ENCODE results near the gene USP37.
"Not testable (repeated sequence)": the region's sequence is repeated elsewhere in the genome, so short reads cannot be mapped to it uniquely, and the experiment has no call there.

USP37 gene

DNA sequence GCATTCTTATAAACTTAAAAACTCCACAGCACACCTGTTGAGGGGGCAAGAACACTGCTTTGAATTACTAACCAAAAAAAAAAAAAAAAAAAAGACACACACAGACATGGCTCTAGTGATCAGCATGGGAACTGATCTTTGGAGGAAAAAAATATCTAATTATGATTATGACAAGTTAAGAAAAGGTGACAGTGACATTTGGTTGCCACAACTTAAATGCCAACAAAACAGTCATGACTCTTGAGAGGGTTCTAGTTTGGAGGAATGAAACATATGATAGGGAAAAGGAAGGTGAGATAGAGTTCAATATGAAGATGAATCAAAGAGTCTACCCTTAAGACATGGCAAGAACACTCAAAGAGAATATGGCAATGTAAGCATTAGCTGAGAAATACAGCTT lies 20.6 kb downstream of the USP37 start:
- no peak for DNase-seq

DNA sequence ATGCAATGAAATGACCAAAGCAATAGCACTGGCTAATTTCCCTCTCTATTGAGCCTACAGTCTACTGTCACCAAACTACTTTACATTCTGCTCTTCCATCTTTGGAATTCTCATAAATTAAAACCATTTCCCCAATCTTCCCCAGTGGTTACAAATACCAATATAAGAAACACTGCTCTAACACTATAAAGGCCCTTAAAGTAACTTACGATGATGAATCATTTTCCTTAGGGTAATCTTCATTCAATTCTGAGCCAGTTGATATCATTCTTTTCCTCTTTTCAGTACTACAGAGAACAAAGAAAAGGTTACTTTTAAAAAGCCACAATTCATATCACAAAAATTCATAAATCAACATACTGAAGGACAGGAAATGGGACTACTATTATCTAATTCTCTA lies 22.1 kb downstream of the USP37 start:
- DNase-seq, result no peak

DNA sequence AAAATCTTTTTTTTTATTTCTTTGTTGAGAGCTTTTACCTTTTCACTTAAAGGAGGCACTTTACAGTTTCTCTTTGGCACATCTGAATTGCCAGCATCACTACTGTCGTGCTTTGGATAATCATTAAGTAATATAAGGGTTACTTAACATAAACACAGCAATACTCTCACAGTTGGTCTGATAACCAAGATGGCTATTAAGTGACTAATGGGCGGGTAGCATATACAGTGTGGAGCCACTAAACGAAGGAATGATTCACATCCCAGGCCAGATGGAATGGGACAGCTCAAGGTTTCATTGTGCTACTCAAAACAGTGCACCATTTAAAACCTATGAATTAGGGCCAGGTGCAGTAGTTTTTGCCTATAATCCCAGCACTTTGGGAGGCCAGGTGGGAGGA lies 28.1 kb downstream of the USP37 start:
- no peak for DNase-seq

DNA sequence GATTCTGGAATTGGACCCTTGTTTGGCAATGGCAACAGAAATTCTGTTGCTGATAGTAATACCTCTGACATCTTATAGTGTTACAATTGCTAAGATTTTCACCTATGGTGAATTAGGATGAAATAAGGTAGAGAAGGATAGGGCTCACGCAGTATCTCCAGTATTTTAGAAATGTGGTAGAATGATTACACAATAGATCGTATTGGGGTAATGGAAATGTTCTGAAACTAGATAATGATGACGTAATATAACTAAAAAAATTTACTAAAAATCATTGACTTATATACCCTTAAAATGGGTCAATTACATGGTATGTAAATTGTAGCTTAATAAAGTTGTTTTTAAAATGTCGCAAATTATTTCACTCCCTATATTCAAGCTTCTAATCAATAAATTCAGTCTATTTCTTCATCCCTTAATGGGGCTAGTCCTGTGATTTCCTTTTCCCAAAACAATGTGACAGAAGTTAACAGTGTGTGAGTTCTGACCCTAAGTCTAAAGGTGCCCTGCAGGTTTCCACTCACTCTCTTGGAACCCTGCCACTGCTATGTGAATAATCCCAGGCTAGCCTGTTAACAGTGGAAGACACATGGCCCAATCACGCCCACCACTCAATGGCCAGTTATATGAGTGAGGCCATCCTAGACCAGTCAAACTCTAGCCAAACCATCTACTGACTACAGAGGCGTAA lies 31.2 kb downstream of the USP37 start:
- DNase-seq, result no peak

DNA sequence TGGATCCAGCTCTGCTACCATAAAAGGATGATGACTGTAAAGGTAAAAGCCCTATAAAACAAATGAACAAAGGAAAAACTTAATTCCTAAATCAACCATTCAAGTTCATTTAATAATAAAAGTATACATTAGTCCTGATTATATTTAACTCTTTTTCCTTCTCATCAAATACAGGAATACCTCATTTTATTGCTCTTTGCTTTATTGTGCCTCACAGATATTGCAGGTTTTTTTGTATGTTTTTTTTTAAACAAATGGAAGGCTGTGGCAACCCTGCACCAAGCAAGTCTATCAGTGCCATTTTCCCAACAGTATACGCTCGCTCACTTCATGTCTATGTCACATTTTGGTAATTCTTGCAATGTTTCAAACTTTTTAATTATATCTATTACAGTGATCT lies 38.2 kb downstream of the USP37 start:
- DNase-seq, result no peak

DNA sequence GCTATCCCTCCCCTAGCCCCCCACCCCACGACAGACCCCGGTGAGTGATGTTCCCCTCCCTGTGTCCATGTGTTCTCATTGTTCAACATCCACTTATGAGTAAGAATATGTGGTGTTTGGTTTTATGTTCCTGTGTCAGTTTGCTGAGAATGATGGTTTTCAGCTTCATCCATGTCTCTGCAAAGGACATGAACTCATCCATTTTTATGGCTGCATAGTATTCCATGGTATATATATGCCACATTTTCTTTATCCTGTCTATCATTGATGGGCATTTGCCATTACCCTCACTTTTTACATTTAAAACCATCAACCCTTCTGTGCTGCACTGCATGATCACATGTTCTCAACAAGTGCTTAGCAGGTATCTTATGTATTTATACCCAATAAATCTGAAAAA lies 39.7 kb downstream of the USP37 start:
- DNase-seq, result not testable (repeated sequence)

DNA sequence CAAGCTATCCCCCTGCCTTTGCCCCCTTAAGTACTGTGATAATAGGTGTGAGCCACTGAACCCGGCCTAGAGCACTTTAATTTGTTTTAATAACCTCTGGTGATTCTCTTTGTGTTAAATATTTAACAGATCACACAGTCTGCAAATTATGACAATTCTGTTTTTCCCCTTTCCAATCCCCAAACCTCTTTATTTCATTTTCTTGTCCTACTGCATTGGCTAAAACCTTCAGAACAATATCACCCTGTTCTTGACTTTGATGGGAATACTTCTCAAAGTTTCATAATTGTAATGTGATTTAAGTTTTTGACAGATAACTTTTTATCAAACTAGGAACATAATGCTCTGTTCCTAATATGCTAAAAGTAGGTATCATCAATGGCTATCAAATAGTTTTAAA lies 44.5 kb downstream of the USP37 start:
- no peak for DNase-seq

DNA sequence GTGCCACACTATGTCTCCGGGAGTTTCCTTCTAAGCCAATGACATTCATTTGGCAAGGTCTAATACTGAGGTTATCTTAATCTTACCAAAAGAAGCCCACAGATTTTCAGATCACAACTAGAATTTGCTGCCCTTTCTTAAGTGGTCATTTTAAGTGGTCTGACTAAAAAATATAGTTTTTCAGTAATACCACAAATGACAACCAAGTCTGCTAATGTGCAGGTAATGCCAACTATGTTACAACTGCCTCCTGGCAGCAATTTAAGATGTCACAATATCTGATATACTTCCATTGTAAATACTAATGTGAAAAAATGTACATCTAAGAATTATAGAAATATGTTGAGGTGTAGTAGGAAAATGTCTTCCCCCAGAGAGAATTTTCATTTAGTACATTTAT lies 49.3 kb downstream of the USP37 start:
- DNase-seq, result no peak

DNA sequence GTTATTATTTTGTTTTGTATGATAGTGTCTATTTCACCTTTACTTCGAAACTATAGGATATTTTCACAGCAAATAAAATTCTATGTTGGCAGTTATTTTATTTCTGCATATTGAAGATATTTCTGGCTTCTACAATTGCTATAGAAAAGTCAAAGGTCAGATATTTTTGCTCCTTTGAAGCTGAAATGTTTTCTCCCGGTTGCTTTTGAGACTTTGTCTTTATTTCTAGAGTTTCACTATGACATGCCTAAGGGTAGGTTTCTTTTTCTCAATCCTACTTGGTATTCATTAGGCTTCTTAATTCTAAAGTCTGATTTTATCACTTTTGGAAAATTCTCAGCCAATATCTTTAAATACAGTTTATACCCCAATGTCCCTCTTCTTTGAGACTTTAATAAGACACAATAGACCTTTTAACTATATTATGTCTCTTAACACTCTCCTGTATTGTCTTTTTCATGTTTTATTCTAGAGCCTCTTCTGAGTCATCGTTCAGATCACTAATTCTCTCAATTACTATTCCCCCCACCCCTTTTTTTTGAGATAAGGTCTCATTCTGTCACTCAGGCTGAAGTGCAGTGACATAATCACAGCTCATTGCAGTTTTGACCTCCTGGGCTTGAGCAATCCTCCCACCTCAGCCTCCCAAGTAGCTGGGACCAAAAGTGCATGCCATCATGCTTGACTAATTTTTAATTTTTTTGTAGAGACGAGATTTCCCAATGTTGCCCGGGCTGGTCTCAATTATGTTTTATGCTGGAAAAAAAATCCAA lies 50.5 kb downstream of the USP37 start:
- no peak for DNase-seq

DNA sequence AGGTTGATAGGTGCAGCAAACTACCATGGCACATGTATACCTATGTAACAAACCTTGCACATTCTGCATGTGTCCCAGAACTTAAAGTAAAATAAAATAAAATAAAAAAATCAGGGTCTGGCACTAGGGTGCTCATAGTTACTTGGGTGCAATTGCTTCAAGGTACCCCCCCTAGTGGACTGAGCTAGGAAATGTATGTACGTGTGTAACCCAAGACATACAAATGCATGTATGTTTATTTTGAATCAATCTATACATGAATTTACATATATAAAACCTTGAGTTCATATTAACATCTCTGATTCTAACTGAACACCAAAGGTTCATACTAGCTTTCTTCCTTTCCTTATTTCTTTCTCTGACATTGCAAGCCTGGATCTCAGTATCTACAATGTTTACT lies 51.5 kb downstream of the USP37 start:
- DNase-seq, result no peak

DNA sequence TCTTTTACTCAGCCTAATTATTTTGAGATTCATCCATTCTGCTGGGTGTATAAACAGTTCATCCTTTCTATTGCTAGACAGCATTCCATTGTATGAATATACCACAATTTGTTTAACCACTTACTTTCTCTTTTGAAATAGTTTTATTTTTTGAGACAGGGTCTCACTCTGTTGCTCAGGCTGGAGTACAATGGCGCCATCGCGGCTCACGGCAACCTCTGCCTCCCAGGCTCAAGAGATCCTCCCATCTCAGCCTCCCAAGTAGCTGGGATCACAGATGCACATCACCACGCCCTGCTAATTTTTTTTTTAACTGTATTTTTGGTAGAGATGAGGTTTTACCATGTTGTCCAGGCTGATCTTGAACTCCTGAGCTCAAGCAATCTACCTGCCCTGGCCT lies 54.5 kb downstream of the USP37 start:
- DNase-seq, result no peak

DNA sequence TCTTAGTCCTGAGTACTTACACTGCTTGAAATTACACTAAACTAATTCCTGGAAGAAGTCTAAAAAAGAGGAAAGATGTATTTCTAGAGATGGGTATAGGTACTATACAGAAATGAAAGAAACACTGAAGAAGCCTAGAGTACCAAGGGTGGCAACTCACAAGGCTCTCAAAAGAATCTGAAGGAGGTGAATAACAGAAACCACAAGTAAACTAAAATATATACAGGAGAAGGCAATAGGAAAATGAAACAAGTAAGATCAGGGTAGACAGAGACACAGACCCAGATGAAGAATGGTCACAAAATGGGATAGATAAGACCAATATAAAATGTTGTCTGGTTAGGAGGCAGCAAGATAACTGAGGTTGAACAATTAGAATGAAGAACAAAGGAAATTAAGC lies 59.9 kb downstream of the USP37 start:
- DNase-seq, result no peak

DNA sequence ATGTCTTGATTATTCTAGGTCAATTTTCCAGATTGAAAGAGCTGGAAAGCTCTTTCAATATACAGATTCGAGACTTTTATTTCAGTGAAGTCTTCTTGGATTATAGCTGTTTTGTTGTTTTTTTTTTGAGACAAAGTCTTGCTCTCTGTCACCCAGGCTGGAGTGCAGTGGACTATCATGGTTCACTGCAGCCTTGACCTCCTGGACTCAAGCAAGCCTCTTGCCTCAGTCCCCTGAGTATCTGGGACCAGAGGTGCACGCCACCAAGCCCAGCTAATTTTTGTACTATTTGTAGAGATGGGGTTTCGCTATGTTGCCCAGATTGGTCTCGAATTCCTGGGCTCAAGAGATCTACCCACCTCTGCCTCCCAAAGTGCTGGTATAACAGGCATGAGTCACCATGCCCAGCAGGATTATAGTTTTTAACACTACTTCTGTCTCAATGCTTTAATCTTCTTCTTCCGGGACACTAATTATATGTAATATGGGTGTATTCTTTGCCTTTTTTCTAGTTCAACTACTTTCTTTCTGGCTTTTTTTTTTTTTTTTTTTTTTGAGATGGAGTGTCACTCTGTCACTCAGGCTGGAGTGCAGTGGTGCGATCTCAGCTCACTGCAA lies 62.3 kb downstream of the USP37 start:
- no peak for DNase-seq

DNA sequence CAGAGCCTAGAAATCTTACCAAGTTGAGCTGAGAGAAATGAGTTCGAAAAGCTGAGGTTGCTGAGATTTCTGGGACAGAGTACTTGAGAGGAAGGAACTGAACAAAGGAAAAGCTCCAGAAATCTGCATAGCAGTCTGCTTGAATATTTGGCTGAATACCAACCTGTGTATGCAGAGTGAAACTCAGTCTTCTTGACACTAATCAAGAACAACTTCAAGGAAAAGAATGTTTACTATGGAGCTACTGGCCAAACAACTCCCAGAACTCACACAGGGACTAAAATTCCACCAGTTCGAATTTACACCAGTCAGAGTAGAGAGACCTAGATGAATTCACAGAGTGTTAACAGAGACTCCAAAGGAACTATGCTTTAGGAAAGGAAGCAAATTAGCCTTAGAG lies 66.5 kb downstream of the USP37 start:
- DNase-seq, result no peak

DNA sequence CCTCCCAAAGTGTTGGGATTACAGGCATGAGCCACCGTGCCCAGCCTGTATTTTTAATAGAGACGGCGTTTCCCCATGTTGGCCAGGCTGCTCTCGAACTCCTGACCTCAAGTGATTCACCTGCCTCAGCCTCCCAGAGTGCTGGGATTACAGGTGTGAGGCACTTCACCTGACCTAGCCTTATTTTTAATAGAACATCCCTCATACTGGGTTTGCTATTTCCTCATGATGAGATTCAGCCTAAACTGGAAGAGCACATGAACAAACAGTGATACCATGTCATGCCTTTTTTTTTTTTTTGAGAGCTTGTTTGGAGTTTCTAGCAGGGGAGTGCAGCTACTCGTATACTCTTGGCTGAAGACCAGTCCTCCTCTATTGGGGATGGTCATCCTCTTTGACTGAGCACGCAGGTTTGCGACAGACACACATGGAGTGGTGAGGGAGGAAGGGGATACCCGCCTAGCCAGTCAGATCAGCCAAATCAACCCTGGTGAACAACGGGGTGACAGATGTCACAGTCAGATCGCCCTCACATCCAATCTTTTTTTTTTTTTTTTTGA lies 67.6 kb downstream of the USP37 start:
- no peak for DNase-seq

DNA sequence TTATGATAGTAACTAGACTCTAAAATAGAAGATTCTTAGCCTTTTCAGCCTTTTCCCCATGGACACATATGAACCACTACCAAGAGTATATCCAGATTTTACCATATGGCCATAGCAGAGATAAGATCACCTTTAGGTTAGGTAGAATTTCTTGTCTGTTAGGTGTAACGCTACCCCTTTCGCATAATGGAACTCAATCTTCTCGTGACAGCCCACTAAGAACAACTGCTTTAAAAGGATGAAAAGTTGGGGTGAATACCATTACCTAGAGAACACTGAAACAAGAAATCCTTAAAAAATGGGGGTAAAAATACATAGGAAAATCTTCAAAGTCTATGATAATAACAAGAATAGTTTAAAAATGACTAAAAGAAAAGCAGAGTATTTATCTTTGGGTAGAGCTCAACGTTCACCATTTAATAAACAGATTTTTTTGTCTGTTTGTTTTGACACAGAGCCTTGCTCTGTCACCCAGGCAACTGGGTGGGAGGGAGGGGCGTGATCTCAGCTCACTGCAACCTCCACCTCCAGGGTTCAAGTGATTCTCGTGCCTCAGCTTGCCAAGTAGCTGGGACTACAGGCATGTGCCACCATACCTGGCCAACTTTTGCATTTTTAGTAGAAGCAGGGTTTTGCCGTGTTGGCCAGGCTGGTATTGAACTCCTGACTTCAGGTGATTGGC lies 82.0 kb downstream of the USP37 start:
- no peak for DNase-seq

DNA sequence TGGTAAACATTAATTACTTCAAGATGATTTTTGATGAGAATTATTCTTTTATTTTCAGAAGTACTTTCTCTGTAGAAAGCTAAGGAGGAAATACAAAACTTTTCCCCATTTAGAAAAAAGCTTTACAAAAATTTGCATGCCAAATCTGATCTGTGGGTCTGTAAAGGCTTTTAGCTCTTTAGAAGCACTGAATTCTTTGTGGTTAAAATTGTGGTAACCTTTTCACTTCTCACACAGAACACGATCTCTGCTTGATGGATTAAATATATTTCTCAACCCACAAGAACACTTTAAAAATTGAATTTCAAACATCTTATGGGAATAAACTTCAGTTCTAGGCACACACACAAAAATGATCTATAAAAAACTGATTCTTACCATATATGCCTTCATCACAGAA lies 85.5 kb downstream of the USP37 start:
- no peak for DNase-seq

DNA sequence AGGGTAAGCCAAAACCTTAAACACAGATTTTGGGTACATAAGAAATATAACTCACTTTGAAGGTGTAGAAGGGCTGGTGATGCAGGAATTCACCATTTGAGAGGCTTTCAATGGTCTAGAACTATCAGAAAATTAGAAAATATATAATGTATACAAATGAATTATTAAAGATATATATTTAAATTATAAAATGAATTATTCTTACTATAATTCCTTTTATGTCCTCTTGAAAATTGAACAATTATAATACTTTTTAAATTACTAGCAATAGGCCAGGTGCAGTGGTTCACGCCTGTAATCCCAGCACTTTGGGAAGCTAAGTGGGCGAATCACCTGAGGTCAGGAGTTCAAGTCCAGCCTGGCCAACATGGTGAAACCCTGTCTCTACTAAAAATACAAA lies 88.6 kb downstream of the USP37 start:
- DNase-seq, result no peak

DNA sequence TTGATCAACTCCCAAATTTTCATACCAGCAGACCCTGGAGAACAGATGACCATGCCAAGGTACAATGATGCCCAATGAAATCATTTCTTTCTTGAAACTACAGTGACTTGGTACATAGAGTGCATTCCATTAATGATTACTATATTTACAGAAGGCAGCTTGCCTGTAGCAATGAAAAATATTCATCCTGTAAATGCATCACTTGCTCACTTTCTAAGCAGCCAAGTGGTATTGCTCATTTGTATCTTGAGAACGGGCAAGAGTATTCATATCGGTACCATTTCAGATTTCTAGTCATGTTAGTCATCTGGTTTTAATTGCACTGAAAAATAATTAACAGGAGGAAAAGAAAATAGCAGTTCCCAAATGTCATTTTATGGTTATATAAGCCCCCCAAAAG lies 89.6 kb downstream of the USP37 start:
- no peak for DNase-seq

DNA sequence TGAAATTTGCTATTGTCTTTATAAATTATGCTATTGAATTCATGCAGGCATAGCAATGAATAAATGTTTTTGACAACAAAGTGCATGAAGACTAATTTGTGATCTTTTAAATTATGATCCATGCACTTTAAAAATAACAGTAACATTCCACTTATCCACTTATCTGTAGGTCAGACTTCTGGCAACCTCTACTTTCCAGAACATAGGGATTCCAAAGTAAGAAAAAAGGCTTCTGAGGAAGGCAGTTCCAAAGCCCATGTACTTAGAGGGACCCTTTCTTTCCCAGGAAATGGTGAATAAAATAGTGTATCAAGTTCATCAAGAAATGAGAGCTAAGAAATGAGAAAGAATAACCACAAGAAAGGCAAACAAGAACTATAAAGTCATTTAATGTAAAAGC lies 90.9 kb downstream of the USP37 start:
- DNase-seq, result no peak

DNA sequence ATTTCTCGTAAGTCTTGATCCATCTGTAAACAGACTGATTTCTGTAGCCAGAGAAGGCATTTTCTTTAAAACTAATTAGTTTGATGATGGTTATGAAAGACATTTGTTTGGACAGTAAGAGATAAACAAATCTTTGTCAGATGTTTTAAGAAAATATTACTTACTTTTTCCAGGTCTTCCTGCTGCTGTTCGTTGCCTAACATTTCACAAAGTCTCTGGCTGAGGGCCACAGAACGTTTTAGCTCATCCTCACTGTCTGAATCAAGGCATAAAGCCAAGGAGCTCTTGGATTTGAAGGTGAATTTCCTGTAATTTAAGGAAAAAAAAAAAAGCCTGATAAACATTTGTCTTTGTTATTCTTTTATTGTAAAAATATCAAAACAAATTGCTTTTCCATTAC lies 91.5 kb downstream of the USP37 start:
- no peak for DNase-seq

DNA sequence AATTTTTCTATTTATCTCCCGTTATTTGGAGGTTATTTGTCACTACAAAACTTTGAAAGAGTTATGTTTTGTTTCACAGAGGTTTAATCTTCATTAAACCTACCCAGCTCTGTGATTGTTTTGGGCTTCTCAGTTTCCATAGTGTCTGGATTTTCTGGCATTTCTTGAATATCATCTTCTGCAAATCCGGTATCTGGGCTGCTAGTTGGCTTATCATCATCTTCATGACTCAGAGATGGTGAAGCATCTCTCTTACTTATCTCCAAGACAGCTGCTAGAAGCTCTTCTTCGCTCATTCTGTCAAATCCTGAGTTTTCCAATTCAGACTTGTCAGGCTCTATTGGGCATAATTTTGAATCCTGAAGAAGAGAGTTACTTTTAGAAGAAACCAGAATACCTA lies 93.6 kb downstream of the USP37 start:
- DNase-seq, result no peak

DNA sequence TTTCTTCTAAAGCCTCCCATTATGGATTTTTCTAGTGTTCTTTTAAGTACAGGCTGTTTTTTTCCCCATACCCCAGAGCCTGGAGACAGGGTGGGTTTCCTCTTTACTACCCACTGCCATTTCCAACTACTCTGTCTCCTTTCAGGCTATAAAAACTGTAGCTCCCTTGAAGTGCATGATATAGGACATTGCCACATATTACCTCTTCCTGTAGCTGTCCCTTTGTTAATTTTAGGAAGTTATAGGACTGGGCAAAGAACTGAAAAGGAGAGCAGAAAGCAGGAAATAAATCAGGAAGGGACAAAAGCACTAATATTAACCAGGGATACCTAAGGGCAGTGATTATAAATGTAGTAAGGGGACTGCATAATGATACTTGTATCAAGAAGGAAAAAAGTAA lies 95.2 kb downstream of the USP37 start:
- no peak for DNase-seq

DNA sequence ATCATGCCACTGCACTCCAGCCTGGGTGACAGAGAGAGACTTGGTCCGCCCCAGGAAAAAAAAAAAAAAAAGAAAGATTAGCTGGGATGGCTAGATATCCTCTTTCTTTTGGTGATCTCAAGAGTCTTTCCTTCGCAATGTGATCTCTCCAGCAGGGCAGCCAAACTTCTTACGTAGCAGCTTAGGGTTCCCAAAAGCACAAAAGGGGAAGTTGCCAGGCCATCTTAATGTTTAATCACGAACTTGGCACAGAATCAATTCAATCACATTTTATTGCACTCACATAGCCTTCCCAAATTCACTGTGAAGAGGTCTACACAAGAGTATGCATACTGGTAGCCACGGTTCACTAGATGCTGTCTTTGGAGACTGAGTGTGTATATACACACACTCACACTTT lies 96.2 kb downstream of the USP37 start:
- DNase-seq, result no peak

All from NCI-H2029 treated with DMSO at 0.1 percent for 48 hours (cell line).